Sigmoid colon (tissue), 7 donors: Measurements from ENCODE around the gene KRTAP9-8. TPM values are rescaled to one million over a fixed set of nuclear protein-coding genes. Genes with fewer than 3 reads are reported as not detected.
"Not testable (repeated sequence)": the region's sequence is repeated elsewhere in the genome, so short reads cannot be mapped to it uniquely, and the experiment has no call there.

ENCODE experiments used
- DNase-seq: peaks from one replicate; pipeline ENCODE4 v3.0.0-alpha.2; 2019
- H3K27ac ChIP-seq, 4 donors: fragments of 200-600 bp; sonication (generic); one replicate each; pipeline ENCODE4 v1.5.1; 2016 to 2019; ENCODE audit warnings: mild to moderate bottlenecking in 1 of 4
- H3K27me3 ChIP-seq, 3 donors: fragments of 200-600 bp; sonication (generic); one replicate each; pipeline ENCODE4 v1.5.1; 2019; ENCODE audit warnings: mild to moderate bottlenecking in 1 of 3
- H3K36me3 ChIP-seq, 4 donors: fragments of 200-600 bp; sonication (generic); one replicate each; pipeline ENCODE4 v1.5.1; 2016 to 2019
- H3K4me1 ChIP-seq, 4 donors: fragments of 200-600 bp; sonication (generic); one replicate each; pipeline ENCODE4 v1.5.1; 2017 to 2019
- H3K4me3 ChIP-seq, 4 donors: fragments of 200-600 bp; sonication (generic); one replicate each; pipeline ENCODE4 v1.5.1; 2017 to 2019; ENCODE audit warnings: mild to moderate bottlenecking in 2 of 4, moderate library complexity in 1 of 4
- H3K9me3 ChIP-seq, 4 donors: fragments of 200-600 bp in 3 of 4; sonication (generic) in 3 of 4; one replicate each; pipeline versions ENCODE4 v1.5.1 to v1.6.1; 2013 to 2019
- CTCF ChIP-seq, 4 experiments: fragments of 450-650 bp in 3 of 4; fragments of 200-600 bp in 1 of 4; IDR thresholded peaks; one replicate each; pipeline ENCODE4 v1.5.1; 2016 to 2019; ENCODE audit warnings: antibody characterized with exemption in 4 of 4, mild to moderate bottlenecking in 3 of 4, moderate library complexity in 2 of 4
- EP300 ChIP-seq, 4 donors: sonication (generic); formaldehyde crosslinking; IDR thresholded peaks; one replicate each; pipeline ENCODE4 v1.6.1; 2017; ENCODE audit warnings: antibody characterized with exemption in 4 of 4
- POLR2A ChIP-seq, 2 donors: fragments of 450-650 bp; IDR thresholded peaks; one replicate each; pipeline ENCODE4 v1.6.1; 2016; ENCODE audit warnings: antibody characterized with exemption in 2 of 2, mild to moderate bottlenecking in 2 of 2, moderate library complexity in 2 of 2
- POLR2AphosphoS5 ChIP-seq, 4 donors: sonication (generic); formaldehyde crosslinking; IDR thresholded peaks; one replicate each; pipeline ENCODE4 v1.6.1; 2017; ENCODE audit warnings: antibody characterized with exemption in 4 of 4
- WGBS, 2 donors: extraction: QIAGEN DNeasy Blood & Tissue Kit; methylation state at CpG; one replicate each; pipeline ENCODE4 v1.1.7; 2013; 5-methylcytosine and 5-hydroxymethylcytosine counted together
- intact Hi-C: fragments of 100-400 bp; cut with DNase I; formaldehyde crosslinking; loops from one replicate; pipeline ENCODE4 v1.15.1; 2023
- polyA plus RNA-seq, 3 donors: library from polyadenylated mRNA; stranded (reverse); fragments of 200-250 nt; gene quantifications; one replicate each; pipeline ENCODE4 v1.2.3, GENCODE V29; 2013
- total RNA-seq, 4 donors: library from RNA; depleted of rRNA; stranded (reverse); fragments of >200 nt; gene quantifications; one replicate each; pipeline ENCODE4 v1.1.0, GENCODE V29; 2016
- donor health status: healthy with polysubstance abuse.
- donor health status: Bipolar disorder and iron deficiency.
- donor health status: healthy.

Gene KRTAP9-8
- total and polyA plus RNA-seq, 7 donors, result not detected

DNA sequence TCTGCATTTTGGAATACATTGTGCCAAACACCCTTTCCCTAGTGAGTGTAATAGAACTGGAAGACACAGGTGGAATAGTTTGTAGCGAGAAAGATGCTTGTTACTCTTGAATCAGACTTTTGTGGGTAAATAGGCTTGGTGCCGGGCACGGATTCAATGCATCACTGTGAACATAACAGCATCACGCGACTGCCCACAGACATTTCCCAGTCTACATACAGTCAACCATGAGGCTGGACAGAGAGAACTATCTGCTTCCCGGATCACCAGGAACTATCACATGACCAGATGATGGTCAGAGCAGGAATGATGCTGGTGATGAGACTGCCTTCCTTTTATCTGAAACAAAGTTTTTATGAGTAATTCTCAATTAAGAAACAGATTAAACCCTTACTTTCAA lies 11.7 kb upstream of the KRTAP9-8 start:
- no peak for DNase-seq
- Histone ChIP-seq H3K4me1 (no peaks in the 10 kb centered on the region), H3K9me3 (no peaks in the 10 kb centered on the region), H3K4me3 (no peak overlapping the region), H3K27ac (no peak overlapping the region), H3K36me3 (no peaks in the 10 kb centered on the region), H3K27me3 (no peaks in the 10 kb centered on the region)
- intact Hi-C loops, result no loop called here
- TF ChIP-seq CTCF (IDR thresholded peaks at IDR 0.05) (no peak), POLR2AphosphoS5 (IDR thresholded peaks at IDR 0.05) (no peak), POLR2A (IDR thresholded peaks at IDR 0.05) (no peak), EP300 (IDR thresholded peaks at IDR 0.05) (no peak)
- 87 to 93% methylated on average over 6 of the region's 6 CpGs for WGBS, 2 donors

GRCh38 chr17:41226598-41227095 lies 11.2 kb upstream of the KRTAP9-8 start, which contains the start of gene KRTAP9-2:
Gene KRTAP9-2 (plus strand): TSS chr17:41226648. CDS start chr17:41226655, 7 bp downstream.
- H3K4me1 ChIP-seq, H3K27me3 ChIP-seq, H3K36me3 ChIP-seq, H3K9me3 ChIP-seq, H3K4me3 ChIP-seq, H3K27ac ChIP-seq, intact Hi-C loops, DNase-seq: not testable (repeated sequence)
- WGBS, 2 donors, result 59 to 70% methylated on average over 3 to 4 of the region's 4 CpGs

GRCh38 chr17:41230094-41230493 lies 7.7 kb upstream of the KRTAP9-8 start:
- Histone ChIP-seq H3K4me3 (no peak overlapping the region), H3K4me1 (no peaks in the 10 kb centered on the region)
- TF ChIP-seq POLR2A (IDR thresholded peaks at IDR 0.05) (no peak), CTCF (IDR thresholded peaks at IDR 0.05) (no peak), EP300 (IDR thresholded peaks at IDR 0.05) (no peak), POLR2AphosphoS5 (IDR thresholded peaks at IDR 0.05) (no peak)

GRCh38 chr17:41231731-41232130 lies 6.1 kb upstream of the KRTAP9-8 start:
- TF ChIP-seq EP300 (IDR thresholded peaks at IDR 0.05), result no peak
- no peak for TF ChIP-seq POLR2A (IDR thresholded peaks at IDR 0.05)
- TF ChIP-seq POLR2AphosphoS5 (IDR thresholded peaks at IDR 0.05), result no peak
- TF ChIP-seq CTCF (IDR thresholded peaks at IDR 0.05), result no peak
- Histone ChIP-seq H3K4me1 (no peaks in the 10 kb centered on the region), H3K27ac (no peak overlapping the region), H3K4me3 (no peak overlapping the region), H3K27me3 (no peaks in the 10 kb centered on the region), H3K9me3 (no peaks in the 10 kb centered on the region), H3K36me3 (no peaks in the 10 kb centered on the region)
- intact Hi-C loops, result no loop called here
- 90 to 92% methylated on average over 6 of the region's 6 CpGs for WGBS, 2 donors
- DNase-seq, result no peak

More at GRCh38 chr17:41230094-41230493, 7.7 kb upstream of the KRTAP9-8 start:
- Histone ChIP-seq H3K9me3 (no peaks in the 10 kb centered on the region), H3K27me3 (no peaks in the 10 kb centered on the region), H3K36me3 (no peaks in the 10 kb centered on the region), H3K27ac (no peak overlapping the region)
- no peak for DNase-seq
- intact Hi-C loops, result no loop called here

DNA sequence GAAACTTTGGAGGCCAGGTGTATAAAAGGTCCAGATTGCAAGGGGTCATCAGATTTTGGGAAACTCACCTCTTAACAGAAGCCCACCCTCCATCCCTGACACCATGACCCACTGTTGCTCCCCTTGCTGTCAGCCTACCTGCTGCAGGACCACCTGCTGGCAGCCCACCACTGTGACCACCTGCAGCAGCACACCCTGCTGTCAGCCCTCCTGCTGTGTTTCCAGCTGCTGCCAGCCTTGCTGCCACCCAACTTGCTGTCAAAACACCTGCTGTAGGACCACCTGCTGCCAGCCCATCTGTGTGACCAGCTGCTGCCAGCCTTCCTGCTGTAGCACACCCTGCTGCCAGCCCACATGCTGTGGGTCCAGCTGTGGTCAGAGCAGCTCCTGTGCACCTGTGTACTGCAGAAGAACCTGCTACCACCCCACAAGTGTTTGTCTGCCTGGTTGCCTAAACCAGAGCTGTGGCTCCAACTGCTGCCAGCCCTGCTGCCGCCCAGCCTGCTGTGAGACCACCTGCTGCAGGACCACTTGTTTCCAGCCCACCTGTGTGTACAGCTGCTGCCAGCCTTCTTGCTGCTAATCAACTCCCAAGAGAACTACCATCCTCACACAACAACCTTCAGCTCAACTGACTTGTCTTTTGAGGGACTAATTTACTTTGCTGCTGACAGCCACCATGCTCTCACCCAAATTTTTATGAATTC lies 5.2 kb upstream of the KRTAP9-8 start, which contains the start of gene KRTAP9-3:
TSS of gene KRTAP9-3 (plus strand) at position 51 of the 707 bp plus-strand sequence. CDS start at position 104, 53 bp downstream.
- intact Hi-C loops, DNase-seq, H3K27ac ChIP-seq, H3K9me3 ChIP-seq, H3K36me3 ChIP-seq, H3K4me1 ChIP-seq, H3K27me3 ChIP-seq, H3K4me3 ChIP-seq: not testable (repeated sequence)
- WGBS, 2 donors, result 84 to 95% methylated on average over 1 of the region's 1 CpG

- H3K27me3 ChIP-seq, H3K27ac ChIP-seq, DNase-seq, H3K4me3 ChIP-seq, intact Hi-C loops, H3K4me1 ChIP-seq, H3K36me3 ChIP-seq, H3K9me3 ChIP-seq: not testable (repeated sequence)
- WGBS, 2 donors, result 84 to 89% methylated on average over 4 of the region's 4 CpGs
These were observed 683 bp upstream of the KRTAP9-8 start for GRCh38 chr17:41237116-41237515.

DNA sequence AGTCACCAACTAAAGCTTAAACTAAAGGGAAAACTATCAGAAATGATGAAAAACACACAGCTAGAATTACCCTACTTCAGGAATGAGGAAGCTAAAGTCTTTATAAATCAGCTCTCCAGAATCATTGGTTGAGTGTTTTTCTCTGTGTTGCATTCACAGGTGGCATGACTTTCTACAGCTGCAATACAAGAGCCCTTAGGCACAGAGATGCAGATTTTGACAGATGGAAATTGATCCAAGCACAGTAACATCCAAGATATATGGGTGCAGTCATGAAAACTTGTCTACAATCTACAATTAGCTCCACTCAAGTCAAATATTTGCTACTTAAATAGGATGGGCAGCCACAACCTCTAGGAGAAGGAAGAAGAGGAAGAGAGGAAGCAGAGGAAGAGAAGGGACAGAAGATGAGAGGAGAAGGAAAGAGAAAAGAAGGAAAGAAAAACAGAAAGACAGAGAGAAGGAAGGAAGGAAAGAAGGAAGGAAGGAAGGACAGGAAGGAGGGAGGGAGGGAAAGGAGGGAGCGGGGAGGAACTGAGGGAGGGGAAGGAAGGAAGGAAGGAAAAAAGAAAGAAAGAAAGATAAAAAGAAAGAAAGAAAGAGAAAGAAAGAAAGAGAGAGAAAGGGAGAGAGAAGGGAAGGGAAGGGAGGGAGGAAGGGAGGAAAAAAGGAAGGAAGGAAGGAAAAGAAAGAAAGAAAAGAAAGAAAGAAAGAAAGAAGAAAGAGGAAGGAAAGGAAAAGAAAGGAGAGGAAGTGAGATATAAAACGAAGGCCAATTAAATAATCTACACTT lies 9.4 kb downstream of the KRTAP9-8 start:
- H3K4me1 ChIP-seq, H3K27me3 ChIP-seq, H3K9me3 ChIP-seq, H3K27ac ChIP-seq, H3K4me3 ChIP-seq, DNase-seq, H3K36me3 ChIP-seq, intact Hi-C loops: not testable (repeated sequence)
- WGBS, 2 donors, result 47 to 68% methylated on average over 2 of the region's 2 CpGs

GRCh38 chr17:41249637-41250240 lies 11.9 kb downstream of the KRTAP9-8 start, which contains the start of gene KRTAP9-4:
Gene KRTAP9-4 (plus strand): TSS chr17:41249687. CDS start chr17:41249721, 34 bp downstream.
- H3K27me3 ChIP-seq, H3K27ac ChIP-seq, H3K36me3 ChIP-seq, H3K4me3 ChIP-seq, intact Hi-C loops, H3K4me1 ChIP-seq, H3K9me3 ChIP-seq, DNase-seq: not testable (repeated sequence)
- WGBS, 2 donors, result 57 to 59% methylated on average over 2 of the region's 2 CpGs
